Activated CD4-positive, alpha-beta T cell treated with anti-CD3 and anti-CD28 coated beads for 4 hours (primary cell): Measurements from ENCODE around the gene CLRN3.

Experiments
- DNase-seq, 2 donors: peaks; one replicate each; pipeline ENCODE4 v3.0.0-alpha.2; 2020

CLRN3 gene

DNA sequence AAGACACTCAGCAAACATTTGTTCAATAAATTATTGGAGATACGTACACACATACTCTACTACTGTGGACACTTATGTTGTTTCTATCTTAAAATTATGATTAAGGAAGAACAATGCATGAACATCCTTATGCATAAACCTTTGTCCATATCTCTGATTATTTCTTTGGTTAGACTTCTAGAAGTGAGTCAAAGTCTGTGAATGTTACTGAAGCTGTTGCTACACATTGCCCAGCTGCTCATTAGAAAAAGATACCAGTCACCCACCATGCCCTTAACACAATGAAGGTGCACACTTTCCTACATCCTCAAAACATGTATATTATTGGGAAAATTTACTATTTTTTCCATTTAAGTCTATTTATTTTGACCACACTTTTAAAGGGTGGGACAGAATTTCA, 1.4 kb upstream of the CLRN3 start:
- DNase-seq = no peak

GRCh38 chr10:127890832-127891334, 1.9 kb downstream of the CLRN3 start:
- no peak for DNase-seq

DNA sequence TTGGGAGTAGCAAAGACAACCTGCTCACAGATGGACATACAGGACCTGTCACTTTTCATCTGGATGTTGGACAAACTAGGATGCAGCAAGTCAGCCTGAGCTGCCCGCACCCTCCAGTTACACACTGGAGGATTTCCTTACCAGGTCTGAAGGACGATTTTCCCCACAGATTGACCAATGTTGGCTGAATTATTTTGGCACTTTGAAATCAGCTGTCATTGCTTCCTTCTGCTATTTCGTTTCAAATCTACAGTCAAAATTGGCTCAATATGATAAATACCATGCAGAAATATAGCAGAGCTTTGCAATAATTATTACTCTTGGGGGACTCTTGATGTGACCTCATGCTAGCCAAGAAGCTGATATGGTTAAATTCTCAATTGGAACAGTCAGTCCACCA, 2.5 kb downstream of the CLRN3 start:
- DNase-seq = no peak

DNA sequence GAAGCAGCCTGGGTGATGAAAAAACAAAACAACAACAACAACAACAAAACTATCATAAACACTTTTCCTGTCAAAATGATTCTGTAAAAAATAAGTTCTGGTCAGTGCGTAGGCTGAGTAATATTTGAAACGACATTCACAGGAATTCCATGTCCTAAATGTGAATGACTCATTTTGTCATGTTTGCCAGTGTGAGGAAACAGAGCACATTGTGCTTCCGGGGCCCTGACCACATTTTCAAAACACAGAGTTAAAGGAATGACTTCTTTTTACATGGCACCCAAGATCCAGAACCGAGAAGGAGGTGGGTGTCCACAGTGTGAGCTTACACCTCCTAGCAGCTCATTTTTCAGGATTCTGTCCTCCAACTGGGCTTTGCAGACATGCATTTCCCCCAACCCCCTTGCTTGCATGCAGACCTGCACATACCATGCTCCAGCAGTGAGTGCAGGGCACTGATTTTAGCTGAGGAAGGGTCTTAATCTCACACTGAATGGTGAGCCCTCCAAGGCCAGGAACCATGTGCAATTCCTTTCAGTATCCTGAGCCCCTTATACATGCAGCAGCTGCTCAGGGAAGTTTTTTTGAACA, 3.0 kb downstream of the CLRN3 start:
- DNase-seq = no peak

GRCh38 chr10:127888521-127889312, 4.0 kb downstream of the CLRN3 start:
- DNase-seq = no peak

- no peak for DNase-seq
Observed at GRCh38 chr10:127887541-127888415, 5.0 kb downstream of the CLRN3 start.

DNA sequence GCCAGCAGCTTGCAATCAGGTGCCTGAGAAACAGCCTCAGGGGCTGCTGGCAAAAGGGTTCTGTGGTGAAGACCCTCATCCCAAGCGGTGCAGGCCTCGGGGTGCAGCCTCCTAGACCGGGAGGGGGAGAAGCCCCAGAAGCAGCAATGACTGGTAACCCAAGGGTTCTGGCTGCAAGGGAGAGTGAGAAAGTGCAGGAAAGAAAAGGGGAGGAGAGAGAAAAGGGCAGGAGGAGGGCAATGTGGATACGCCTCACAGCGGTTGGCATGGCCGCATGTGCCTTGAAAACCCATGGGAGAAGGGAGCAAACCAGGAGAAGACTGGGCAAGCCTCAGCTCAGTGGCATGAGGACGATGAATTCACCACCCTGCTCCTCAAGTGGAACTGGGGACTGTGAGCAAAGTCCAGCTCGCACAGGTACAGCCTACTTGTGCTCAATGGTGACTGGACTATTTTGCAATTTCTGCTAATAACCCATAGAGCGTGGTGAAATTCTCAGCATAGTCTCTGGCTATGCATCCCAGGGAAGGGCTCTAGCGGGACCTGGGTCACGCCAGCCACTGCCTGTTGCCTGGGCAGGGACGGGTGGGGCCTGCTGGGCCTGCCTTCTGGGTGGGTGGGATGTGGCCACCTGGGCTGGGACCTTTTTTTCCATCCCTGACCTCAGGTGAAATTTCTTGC, 6.2 kb downstream of the CLRN3 start:
- no peak for DNase-seq

DNA sequence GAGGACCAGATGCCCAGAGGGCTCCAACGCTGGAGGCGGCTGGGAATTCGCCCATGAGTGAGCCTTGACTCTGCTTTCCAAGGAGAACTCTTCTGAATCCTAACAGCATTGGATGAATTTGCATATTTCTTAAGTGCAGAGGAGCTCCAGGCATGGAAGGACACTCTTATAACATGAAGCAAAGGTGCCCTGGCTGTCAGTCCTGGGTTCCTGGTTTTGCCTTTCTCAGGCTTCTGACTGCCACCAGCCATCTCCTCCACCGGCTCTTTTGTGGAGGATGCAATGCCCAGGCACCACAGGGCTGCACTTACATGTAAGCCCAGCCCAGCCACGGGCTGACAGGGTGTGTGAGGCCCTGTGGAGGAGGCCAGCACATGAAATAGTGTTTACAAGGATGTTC, 8.2 kb downstream of the CLRN3 start:
- DNase-seq = no peak

GRCh38 chr10:127883516-127883915, 9.2 kb downstream of the CLRN3 start:
- no peak for DNase-seq

DNA sequence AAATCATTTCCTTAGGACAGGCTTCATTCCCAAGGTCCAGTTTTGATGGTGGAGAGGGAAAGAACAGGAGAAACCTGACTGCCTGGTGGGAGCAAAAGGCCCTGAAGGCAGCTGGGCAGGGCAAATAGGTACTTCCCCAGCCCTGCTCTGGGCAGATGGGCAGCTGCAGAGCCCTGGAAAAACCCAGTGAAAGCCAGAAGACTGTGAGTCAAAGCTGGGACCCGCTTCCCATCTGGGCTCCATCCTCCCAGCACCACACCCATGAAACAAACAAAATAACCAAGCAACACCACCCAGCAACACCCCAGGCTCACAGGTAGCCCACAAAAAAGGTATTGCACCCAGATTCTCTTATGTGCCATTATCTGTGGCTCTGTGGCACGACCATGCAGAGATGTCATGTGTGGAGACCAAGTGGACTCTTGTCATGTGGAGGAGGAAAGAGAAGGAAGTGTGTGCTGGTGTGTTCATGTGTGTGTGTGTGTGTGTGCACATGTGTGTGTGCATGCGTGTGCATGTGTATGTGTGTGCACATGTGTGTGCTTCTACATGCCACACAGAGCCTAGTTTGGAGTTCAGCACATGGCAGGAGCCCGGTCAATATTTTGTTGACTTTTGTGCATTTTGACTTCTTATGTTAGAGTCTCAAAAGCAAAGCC, 9.8 kb downstream of the CLRN3 start:
- no peak for DNase-seq

- no peak for DNase-seq
Observed at GRCh38 chr10:127882391-127882790, 10.3 kb downstream of the CLRN3 start.

DNA sequence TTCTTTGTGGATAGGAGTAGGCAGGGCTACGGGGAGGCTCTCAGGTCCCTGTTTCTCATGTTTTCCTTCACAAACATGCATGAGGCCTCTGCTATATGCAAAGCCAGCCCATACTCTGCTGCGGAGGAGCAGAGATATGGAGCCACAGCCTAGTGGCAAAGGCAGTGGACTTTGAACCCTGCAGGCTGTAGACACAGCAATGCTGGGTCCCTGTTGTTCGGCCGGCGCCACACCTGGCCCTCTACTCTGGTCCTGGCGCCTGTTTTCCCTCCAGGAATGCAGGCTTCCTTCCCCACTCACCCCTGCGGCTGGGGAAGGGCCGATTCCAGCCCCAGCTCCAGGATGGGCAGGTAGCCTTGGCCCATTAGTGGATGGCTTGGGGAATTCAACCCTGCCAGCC, 11.5 kb downstream of the CLRN3 start:
- no peak for DNase-seq

DNA sequence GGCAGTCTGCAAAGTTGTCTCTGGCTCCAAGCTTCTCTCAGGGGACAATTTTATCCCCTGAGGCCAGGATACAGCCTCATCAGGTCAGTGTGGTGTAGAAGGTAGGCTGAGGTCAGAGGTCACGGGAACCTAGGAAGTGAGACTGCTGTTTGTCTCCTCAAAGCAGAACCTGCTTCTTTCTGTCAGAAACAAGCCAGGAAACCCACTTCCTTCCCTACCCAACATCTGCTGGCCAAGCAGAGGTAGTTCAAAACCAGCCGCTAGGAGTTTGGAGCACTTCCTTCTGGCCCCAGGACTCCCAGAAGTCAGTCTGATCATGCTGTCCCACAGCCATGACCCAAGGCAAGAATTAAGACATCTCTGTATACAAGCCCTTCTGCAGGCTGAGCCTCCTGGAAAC, 12.2 kb downstream of the CLRN3 start:
- no peak for DNase-seq

DNA sequence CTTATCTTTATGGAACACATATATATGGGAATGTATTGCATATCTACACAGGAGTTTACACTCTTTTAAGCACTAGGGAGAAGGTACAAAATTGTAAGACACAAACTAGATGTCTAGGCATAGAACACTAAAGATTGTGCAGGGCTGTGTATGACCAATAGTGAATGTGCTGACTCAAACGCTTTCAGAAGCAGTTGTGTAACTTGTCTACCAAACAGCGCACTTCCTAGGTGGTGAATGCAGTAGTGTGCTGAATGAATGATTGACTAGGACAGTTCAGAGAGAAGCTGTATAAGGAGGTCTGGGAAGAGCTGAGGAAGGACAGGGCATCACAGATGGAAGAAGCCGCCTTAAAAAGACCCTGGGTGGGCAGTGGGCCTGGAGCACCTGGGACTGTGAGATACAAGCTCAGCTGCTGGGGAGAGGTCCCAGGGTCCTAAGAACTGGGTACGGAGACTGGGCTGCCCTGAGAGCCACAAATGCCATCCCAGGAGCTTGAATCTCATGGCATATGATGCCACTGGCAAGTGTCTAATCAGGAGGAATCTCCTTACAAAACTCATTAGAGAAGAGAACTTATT, 14.2 kb downstream of the CLRN3 start:
- no peak for DNase-seq

GRCh38 chr10:127877699-127878098, 15.0 kb downstream of the CLRN3 start:
- DNase-seq = no peak

GRCh38 chr10:127877116-127877515, 15.6 kb downstream of the CLRN3 start:
- no peak for DNase-seq

DNA sequence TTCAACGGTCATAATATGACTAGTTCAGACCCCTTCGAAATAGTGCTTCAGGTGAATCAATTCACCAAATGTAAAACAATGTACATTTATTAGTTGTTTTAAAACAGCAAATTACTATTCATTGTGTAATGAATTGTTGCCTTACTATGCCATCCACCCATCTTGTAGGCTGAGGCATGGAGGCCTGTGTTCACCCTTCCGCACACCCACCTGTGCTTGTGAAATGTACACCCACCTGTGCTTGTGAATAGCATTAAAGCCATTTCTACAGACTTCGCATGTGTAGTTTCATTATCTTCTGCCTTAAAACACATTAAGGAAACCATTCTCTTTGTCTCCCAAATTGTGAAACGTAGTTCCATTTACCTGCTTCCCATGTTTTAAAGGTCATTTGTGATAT, 16.8 kb downstream of the CLRN3 start:
- no peak for DNase-seq

- no peak for DNase-seq
Observed at GRCh38 chr10:127875449-127875765, 17.3 kb downstream of the CLRN3 start.

DNA sequence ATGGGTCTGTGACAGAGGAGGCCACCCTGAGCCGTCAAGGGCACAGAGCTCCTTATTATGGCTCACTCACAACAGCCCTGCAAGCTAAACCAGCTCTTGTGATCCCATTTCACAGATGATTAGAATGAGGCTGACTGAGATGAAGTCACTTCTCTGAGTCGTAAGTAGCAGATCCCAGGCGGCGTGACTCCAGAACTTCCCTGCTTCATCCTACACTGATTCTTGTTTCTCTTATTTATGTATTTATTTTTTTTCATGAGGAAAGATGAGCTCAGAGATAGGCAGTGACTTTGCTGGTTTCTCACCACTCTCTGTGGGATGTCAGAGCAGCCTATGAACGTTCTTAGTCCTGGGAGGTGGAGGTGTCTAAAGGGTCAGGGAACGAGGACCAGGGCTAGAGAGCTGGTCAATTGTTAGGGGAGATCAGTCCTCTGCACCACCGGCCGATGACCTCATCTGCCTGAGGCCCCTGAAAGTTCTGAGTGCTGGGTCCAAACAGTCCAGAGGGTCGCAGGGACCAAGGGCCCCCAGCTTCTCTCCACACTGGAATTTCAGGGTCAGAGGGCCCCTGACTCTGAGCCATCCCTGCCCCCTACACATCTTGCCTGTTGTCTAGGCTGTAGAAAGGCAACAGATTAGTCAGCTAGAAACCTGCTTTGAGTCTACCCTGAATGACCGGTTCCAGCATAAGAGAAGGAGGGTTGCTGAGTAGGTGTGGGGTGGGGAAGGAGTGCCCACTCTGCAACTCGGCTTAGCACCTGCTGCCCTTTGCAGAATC, 17.9 kb downstream of the CLRN3 start:
- no peak for DNase-seq

- DNase-seq = no peak
Observed at GRCh38 chr10:127873901-127874470, 18.8 kb downstream of the CLRN3 start.
